Measurements from ENCODE around the gene RPS21.

RPS21 gene

DNA sequence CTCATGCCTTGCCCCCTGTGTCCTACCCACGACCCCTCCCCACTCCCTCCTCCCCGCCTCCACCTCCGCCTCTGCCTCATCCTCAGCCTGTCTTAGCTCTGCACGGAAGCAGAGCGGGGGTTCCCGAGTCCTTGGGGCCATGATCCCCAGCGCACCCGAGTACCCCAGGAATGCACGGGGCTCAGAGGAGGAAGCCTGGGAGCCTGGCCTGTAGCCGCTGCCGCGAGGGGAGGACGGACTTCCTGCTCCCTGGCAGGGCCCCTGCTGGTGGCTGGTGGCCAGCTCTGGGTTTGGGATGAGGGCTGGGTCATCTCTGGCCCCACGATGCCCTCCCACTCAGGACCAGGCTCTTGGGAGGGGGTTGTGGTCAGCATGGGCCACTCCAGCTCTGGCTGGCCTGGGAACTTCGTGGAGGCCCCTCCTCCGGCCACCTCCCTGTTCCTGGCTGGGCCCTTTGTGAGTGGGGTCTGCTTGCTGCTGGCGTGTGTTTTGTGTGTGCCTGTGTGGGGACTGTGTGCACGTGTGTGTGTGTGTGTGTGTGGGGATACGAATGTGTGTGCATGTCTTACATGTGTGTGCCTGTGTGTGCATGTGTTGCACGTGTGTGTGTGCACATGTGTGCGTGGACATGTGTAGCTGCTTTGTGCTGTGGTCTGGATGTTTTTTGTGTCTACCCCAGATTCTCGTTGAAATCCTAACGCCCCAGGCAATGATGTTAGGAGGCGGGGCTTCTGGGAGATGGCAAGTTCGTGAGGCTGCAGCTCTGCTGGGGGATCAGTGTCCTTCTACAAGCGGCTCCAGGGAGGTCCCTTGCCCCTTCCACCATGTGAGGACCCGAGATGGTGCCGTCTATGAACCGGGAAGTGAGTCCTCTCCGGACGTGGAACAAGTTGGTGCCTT, 41.7 kb downstream of the RPS21 start:
- H3K4me3 ChIP-seq (ENCODE audit: low read depth in 1 of 2, low read length in 2 of 2), result no peak overlapping the region
- no peaks in the 10 kb centered on the region for H3K9me3 ChIP-seq (ENCODE audit: control insufficient read depth in 1 of 2, low read length in 2 of 2)
- H3K36me3 ChIP-seq (ENCODE audit: control insufficient read depth in 1 of 2, insufficient read depth in 2 of 2, low read length in 2 of 2), result no peaks in the 10 kb centered on the region
- no peaks in the 10 kb centered on the region for H3K27me3 ChIP-seq (ENCODE audit: low read depth, low read length)
- H3K4me1 ChIP-seq (ENCODE audit: control insufficient read depth in 1 of 2, insufficient read depth in 2 of 2, low read length in 2 of 2), result no peaks in the 10 kb centered on the region
- no peak overlapping the region for H3K27ac ChIP-seq (ENCODE audit: low read length)

DNA sequence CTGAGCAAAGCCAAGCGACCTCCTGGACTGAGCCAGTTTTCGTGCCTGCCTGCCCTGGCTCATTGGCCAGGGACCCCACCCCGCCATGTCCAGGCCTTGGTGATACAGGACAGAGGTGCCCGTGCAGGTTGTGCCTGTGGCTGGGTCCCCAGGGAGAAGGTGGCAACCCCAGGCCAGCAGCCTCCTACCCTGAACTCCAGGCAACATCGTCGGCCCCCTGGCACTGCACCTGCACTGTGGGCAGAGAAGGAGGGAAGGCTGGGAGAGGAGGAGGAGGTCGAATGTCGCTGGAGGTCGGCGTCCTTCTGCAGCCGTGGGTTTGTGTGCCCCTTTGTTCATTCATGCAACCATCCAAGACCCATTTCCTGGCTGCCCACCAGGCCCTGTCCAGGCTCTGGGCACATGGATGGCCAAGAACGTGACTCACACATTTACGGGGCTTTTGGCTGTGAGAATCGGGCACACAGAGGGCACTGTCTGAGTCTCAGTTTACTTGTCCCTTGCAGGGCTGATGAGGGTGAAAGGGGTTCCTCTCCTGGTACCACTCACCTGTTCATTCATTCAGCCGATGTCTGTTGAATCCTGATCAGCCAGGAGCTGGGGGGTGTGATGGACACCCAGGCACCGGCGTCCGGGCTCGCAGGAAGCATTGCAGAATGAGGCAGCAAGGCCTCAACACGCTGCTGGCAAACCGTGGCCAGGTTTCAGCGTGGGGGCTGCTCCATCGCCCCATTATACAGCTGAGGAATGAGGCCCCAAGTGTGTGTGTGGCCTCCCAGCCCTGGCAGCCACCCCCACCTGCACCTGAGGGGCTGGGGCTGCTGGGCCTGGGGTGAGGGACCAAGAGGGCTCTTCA, 42.8 kb downstream of the RPS21 start:
- no peaks in the 10 kb centered on the region for H3K36me3 ChIP-seq (ENCODE audit: control insufficient read depth in 1 of 2, insufficient read depth in 2 of 2, low read length in 2 of 2)
- no peaks in the 10 kb centered on the region for H3K9me3 ChIP-seq (ENCODE audit: control insufficient read depth in 1 of 2, low read length in 2 of 2)
- no peak overlapping the region for H3K4me3 ChIP-seq (ENCODE audit: low read depth in 1 of 2, low read length in 2 of 2)
- no peaks in the 10 kb centered on the region for H3K27me3 ChIP-seq (ENCODE audit: low read depth, low read length)
- H3K4me1 ChIP-seq (ENCODE audit: control insufficient read depth in 1 of 2, insufficient read depth in 2 of 2, low read length in 2 of 2), result no peaks in the 10 kb centered on the region
- H3K27ac ChIP-seq (ENCODE audit: low read length), result no peak overlapping the region

GRCh38 chr20:62430311-62430853, 43.5 kb downstream of the RPS21 start:
- H3K4me1 ChIP-seq (ENCODE audit: control insufficient read depth in 1 of 2, insufficient read depth in 2 of 2, low read length in 2 of 2), result no peaks in the 10 kb centered on the region
- H3K27me3 ChIP-seq (ENCODE audit: low read depth, low read length), result no peaks in the 10 kb centered on the region
- no peak overlapping the region for H3K4me3 ChIP-seq (ENCODE audit: low read depth in 1 of 2, low read length in 2 of 2)

DNA sequence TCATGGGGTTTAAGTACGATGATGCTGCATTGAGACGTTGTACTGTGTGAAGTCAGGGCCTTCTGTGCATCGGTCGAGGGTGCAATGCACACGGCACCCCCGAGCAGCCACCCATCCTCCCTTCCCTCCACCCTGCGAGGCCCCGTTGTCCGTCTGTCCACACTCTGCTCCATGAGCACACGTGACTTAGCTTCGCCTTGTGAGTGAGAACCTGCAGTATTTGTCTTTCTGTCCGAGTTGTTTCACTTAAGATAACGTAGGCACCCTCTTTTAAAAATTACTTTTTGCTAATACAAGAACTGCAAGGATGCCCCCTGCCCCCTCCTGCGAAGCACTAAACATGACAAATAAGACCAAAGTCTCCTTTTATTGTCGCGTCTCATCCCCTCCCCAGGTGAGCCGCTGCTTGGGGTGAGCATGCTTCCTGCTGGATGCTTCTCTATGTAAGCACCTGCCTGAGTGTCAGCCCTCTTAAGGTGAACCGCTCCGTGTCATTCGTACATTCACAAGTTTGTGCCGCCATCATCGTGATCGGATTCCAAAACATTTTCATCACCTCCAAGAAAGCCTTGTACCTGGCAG, 44.1 kb downstream of the RPS21 start:
- Histone ChIP-seq H3K9me3 (ENCODE audit: control insufficient read depth in 1 of 2, low read length in 2 of 2) (no peaks in the 10 kb centered on the region), H3K4me1 (ENCODE audit: control insufficient read depth in 1 of 2, insufficient read depth in 2 of 2, low read length in 2 of 2) (no peaks in the 10 kb centered on the region), H3K27ac (ENCODE audit: low read length) (no peak overlapping the region), H3K27me3 (ENCODE audit: low read depth, low read length) (no peaks in the 10 kb centered on the region), H3K36me3 (ENCODE audit: control insufficient read depth in 1 of 2, insufficient read depth in 2 of 2, low read length in 2 of 2) (no peaks in the 10 kb centered on the region), H3K4me3 (ENCODE audit: low read depth in 1 of 2, low read length in 2 of 2) (no peak overlapping the region)

More at GRCh38 chr20:62430311-62430853, 43.5 kb downstream of the RPS21 start:
- no peaks in the 10 kb centered on the region for H3K36me3 ChIP-seq (ENCODE audit: control insufficient read depth in 1 of 2, insufficient read depth in 2 of 2, low read length in 2 of 2)
- no peaks in the 10 kb centered on the region for H3K9me3 ChIP-seq (ENCODE audit: control insufficient read depth in 1 of 2, low read length in 2 of 2)
- H3K27ac ChIP-seq (ENCODE audit: low read length), result no peak overlapping the region

- Histone ChIP-seq H3K4me1 (ENCODE audit: control insufficient read depth in 1 of 2, insufficient read depth in 2 of 2, low read length in 2 of 2) (peaks cover 0 to 6% of the 10 kb centered on the region in 2 donors), H3K27me3 (ENCODE audit: low read depth, low read length) (no peaks in the 10 kb centered on the region), H3K9me3 (ENCODE audit: control insufficient read depth in 1 of 2, low read length in 2 of 2) (no peaks in the 10 kb centered on the region), H3K27ac (ENCODE audit: low read length) (no peak overlapping the region), H3K36me3 (ENCODE audit: control insufficient read depth in 1 of 2, insufficient read depth in 2 of 2, low read length in 2 of 2) (no peaks in the 10 kb centered on the region), H3K4me3 (ENCODE audit: low read depth in 1 of 2, low read length in 2 of 2) (no peak overlapping the region)
Measured at GRCh38 chr20:62433658-62434497, 47.0 kb downstream of the RPS21 start.

DNA sequence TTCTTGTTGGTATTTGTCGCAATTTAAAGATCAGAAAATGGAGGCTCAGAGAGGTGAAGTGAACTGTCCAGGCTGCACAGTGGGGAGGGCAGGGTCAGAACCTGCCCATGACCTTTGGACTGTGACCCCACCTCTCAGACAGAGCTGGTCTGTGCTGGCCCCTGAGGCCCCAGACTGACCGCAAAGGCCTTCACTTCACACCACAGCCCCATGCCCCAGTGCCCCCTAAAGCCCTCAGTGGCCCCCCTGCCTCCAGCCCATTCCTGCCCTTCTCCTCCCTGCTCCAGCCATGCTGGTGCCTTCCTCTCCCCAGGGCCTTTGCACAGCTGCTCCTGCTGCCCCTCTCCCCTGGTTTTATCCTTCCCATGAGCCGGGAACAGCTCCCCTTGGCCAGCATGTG, 49.8 kb downstream of the RPS21 start:
- Histone ChIP-seq H3K4me3 (ENCODE audit: low read depth in 1 of 2, low read length in 2 of 2) (no peak overlapping the region), H3K9me3 (ENCODE audit: control insufficient read depth in 1 of 2, low read length in 2 of 2) (no peaks in the 10 kb centered on the region), H3K4me1 (ENCODE audit: control insufficient read depth in 1 of 2, insufficient read depth in 2 of 2, low read length in 2 of 2) (peaks cover 0 to 6% of the 10 kb centered on the region in 2 donors), H3K36me3 (ENCODE audit: control insufficient read depth in 1 of 2, insufficient read depth in 2 of 2, low read length in 2 of 2) (no peaks in the 10 kb centered on the region), H3K27me3 (ENCODE audit: low read depth, low read length) (no peaks in the 10 kb centered on the region), H3K27ac (ENCODE audit: low read length) (no peak overlapping the region)

GRCh38 chr20:62437496-62437895, 50.6 kb downstream of the RPS21 start:
- H3K36me3 ChIP-seq (ENCODE audit: control insufficient read depth in 1 of 2, insufficient read depth in 2 of 2, low read length in 2 of 2), result no peaks in the 10 kb centered on the region
- no peaks in the 10 kb centered on the region for H3K27me3 ChIP-seq (ENCODE audit: low read depth, low read length)
- H3K4me1 ChIP-seq (ENCODE audit: control insufficient read depth in 1 of 2, insufficient read depth in 2 of 2, low read length in 2 of 2), result peaks cover 0 to 6% of the 10 kb centered on the region in 2 donors
- no peaks in the 10 kb centered on the region for H3K9me3 ChIP-seq (ENCODE audit: control insufficient read depth in 1 of 2, low read length in 2 of 2)
- H3K4me3 ChIP-seq (ENCODE audit: low read depth in 1 of 2, low read length in 2 of 2), result no peak overlapping the region
- H3K27ac ChIP-seq (ENCODE audit: low read length), result no peak overlapping the region

DNA sequence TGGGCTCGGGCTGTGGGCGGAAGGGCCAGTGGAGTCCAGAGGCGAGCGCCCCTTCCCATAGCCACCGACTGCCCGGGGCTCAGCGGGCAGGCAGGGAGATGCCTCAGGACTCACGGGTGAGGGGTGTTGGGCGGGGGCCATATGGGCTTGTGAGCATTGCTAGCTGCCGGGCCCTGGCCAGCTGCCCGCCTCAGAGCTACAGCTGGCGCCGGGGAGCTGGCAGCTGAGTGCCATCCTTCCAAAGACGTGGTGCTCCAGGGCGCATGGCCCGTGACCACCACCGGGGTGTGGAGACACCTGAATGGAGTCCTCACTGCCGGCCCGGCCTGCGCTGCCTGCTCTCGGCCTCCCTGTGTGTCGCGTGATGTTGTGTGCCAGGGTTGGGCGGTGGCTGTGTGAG, 51.0 kb downstream of the RPS21 start:
- no peak overlapping the region for H3K4me3 ChIP-seq (ENCODE audit: low read depth in 1 of 2, low read length in 2 of 2)
- H3K36me3 ChIP-seq (ENCODE audit: control insufficient read depth in 1 of 2, insufficient read depth in 2 of 2, low read length in 2 of 2), result no peaks in the 10 kb centered on the region
- H3K27ac ChIP-seq (ENCODE audit: low read length), result no peak overlapping the region
- no peaks in the 10 kb centered on the region for H3K27me3 ChIP-seq (ENCODE audit: low read depth, low read length)
- H3K4me1 ChIP-seq (ENCODE audit: control insufficient read depth in 1 of 2, insufficient read depth in 2 of 2, low read length in 2 of 2), result peaks cover 0 to 6% of the 10 kb centered on the region in 2 donors
- no peaks in the 10 kb centered on the region for H3K9me3 ChIP-seq (ENCODE audit: control insufficient read depth in 1 of 2, low read length in 2 of 2)

All from muscle layer of duodenum (tissue), 2 donors.